ENCODE measurements around the gene MAGOH.
"Not testable (repeated sequence)": the region's sequence is repeated elsewhere in the genome, so short reads cannot be mapped to it uniquely, and the experiment has no call there.

The MAGOH gene

DNA sequence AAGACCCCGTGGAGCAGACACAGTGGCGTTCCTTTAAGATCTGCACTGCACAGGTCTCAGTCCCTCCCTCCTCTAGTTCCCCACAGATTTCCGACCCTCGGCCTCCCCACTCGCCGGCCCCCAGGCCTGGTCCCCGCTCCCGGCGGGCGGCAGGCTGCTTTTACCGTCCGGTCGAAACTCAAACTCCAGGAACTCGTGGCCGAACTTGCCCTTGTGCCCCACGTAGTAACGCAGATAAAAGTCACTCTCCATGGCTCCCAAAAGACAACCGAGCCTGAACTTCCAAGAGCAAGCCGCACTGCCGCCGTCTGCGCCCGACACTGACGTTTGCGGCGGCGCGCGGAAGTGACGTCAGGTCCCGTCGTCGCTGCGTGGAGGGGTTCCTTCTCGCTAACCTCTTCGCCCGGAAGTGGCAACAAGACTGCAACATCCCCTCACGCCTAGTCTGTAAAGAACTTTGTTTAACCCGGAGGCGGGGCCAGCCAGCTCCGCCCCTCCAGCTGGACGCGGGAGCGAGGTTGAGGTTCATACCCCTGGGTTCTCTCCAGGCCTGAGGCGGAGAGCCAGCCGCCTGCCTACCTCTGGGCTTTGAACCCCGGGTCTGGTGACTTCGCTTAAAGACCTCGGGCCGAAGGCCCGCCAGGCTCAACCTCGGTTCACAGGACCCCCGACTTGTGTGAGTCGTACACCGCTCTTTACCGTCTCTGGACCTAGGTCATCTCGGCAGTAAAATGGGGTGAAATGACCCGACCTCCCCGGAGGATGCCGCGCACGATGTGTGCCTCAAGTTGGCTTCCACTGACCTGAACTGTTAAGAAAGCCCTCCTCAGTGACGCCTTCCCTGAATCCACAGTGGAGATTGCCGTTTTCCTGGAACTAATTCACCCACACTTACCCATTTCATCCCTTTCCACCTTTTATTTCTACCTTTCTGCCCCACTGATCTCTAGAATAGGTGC, at the start of gene MAGOH:
Gene MAGOH, minus strand, starts transcription at position 322 of the 959 bp plus-strand sequence. Its CDS starts 70 bp downstream, at position 252.
- DNase-seq = peak; percentile 95

DNA sequence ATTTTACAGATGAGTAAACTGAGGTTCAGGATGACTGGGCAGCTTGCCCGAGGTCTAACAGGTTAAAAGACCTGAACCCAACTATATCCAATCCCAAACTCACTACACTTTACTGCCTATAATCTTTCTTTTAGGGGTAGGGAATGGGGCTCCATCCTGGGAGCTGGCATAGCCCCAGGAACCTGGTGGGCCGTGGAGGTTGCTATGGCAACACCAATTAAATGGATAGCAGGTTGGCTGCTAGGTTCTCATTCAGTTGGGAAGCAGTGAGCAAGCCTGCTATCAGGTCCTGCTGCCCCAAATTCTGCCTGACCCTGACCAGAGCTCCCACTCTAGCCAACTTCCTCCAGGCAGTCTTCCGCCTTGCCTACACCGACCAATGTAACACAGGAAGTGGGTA, 48.6 kb upstream of the MAGOH start:
- no peak for DNase-seq

DNA sequence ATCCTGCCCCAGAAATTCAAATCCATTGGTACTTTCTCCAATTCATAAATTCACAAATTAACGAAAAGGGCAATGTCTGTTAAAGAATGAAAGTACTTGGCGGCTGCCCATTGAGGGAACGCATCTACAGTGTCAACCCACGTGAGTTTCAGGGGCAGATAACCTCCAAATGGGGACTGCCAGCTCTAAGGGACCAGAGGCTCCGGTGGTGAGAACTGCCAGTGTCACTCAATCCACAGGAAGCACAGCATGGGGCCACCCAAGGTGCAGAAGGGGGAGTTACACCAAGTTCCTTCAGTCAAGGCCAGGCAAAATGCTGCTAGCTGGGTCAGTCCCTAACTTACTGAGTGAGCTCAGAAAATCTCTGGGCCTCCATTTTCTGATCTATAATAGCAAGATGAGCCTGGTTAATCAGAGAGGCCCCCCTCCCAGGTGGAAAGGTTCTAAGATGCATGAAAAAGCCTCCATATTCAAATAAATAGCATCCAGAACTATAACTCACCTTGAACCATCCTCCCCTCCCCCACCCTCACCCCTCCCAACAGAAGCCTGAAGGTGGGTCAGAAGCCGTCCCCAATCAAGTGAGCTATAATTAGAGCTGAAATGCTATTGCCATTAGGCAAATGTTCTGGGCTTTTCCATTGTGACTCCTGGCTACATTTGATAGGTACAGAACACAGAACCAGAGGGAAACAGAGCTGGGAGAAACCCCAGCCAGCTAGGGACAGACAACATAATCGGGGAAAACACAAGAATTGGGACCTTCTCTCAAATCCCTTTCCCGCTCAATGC, 47.8 kb upstream of the MAGOH start:
- no peak for DNase-seq

DNA sequence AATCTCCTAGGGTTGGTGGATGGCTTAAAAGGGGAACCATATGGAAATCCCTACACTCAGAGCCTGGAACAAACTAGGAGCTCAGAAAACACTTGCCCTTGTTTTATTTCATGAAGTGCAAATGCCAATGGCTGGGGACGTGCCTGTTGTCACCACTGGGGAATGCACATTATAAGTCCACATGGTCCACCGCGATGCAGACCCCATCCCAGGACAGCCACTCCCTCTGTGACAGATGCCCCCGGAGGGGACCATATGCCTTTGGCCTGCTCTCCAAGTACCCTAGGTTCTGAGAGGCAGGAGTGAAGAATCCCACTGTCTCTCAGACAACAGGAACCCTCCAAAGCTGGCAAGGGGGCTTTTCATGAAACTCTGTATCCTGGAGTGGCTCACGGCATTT, 47.2 kb upstream of the MAGOH start:
- DNase-seq = no peak

DNA sequence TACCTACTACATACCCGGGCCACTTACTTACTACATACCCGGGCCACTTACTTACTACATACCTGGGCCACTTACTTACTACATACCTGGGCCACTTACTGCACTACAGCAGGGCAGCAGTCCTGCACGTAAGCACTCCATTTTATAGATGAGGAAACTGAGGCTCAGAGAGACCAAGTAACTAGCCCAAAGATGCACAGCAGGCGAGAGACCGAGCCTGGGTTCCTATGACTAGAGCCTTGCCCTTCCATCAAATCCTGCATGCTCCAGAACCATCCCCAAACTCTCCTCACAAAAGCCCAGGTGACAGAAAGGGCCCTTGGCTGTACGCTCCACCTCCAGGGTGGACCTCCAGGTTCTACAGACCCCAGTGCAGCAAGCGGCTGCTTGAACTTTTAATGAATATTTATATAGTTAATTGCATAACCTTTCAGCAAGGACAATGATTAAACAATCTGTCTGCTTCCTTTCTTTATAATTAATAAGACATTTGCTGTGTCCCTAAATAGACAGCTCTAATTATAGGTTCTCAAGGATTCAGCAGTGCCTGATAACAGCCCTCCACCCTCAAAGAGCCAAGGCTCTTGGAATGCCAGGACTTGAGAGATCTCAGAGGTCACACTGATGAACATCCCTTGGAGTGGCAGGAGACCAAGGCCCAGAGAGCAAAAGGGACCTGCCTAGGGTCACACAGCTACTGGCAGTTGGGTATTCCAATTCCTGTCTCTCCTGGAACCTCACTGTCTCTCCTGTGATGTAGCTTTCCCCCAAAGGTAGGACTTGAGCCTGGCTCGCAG, 46.1 kb upstream of the MAGOH start:
- DNase-seq = no peak

DNA sequence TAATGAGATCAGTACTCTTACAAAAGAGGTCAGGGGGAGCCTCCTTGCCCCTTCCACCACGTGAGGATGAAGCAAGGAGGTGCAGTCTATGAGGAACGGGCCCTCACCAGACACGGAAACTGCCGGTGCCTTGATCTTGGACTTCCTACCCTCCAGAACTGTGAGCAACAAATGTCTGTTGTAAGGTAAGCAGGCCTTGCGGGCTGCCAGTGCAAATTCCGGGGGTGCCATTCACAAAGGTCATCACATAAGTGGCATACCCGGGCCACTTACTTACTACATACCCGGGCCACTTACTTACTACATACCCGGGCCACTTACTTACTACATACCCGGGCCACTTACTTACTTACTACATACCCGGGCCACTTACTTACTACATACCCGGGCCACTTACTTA, 44.8 kb upstream of the MAGOH start:
- not testable (repeated sequence) for DNase-seq

DNA sequence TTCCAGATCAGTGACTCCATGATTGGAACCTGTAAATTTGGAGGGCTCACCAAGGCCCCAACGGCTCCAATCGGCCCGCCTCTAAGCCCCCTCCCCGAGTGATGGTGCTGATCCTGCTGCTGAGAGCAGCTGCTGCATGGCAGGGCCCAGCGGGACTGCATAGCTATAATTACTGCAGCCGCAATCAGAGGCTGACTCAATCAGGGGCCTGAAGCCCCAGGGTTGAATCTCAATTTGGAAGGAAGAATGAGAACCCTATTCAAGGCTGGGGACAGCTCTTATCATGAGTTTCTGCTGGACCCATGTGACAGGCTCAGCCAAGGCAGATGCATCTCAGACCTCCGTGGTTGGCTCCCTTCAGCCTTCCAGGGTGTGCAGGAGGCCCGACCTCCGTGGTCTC, 42.8 kb upstream of the MAGOH start:
- DNase-seq = no peak

DNA sequence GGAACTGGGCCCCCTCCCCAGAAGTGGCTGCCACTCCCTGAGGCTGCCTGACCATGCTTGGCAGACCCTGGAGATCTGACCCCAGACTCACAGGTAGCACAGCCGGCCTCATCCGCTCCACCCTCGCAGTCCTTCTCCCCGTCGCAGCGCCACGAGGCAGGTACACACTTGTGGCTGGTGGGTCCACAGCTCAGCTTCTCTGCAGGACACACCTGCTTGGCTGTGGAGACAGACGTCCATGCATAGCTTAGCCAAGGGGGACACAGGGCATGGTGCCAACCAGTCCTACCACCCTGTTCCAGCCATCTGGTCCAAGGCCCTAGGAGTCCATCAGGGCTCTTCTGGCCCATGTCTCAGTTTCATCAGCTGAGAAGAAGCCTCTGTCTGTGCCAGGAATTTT, 42.2 kb upstream of the MAGOH start:
- no peak for DNase-seq

DNA sequence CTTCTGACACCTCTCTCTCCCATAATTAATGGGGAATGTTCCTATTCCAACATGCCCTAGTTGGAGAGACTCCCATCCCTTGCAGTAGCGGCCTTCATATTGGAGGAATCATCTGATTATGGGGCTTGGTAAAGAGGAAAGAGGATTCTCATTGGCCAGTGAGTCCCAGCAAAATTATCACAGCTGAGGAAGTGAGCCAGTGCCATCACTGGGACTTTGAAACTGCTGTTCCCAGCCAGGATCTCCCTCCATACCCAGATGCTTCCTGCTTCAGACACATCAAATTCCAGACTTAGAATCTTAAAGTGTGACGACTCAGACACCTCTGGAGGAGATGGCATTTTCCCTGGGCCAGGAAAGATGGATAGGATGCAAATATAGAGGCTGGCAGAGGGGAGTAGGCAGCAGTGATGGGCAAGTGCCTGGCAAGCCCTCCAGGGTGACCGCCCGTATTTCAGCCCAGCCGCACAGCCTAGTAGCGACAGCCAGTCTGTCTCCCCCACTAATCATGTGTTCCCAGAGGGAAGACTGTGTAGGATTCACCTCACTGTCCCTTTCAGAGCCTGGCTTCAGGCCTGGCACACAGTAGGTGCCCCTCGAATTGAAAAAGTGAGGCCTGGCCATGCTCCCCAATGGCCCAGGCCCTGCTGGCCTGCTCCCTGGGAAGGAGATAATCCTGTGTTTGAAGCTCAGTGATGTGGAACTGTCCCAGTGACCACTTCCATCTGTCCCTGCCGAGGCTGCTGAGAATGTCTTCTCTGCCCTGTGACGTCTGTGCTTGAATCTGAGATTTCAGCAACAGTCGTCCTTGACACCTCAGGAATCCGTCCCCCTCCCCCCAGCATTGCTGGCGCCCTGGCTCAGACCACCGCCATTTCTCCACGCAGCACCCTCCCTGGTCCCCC, 41.2 kb upstream of the MAGOH start:
- DNase-seq = no peak

DNA sequence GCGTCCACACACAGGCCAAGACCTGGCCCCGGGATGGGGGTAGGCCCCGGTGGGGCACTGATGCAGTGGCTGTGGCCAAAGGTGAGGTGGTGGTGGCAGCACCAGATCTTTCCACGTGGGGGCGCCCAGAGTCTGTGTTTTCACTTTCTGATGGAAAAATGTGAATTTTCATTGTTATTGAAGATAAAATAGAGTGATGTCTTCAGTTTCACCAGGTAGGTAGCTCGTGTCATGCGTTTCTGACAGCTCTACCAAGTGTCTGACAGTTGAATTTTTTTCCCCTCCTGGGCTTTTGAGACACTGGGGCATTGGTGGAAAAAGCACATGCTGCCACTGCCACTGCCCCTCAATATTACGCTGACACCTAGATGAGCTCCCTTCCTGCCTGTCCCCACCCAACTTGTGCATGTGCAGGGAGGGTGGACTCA, 40.0 kb upstream of the MAGOH start:
- peak; percentile 81 for DNase-seq

DNA sequence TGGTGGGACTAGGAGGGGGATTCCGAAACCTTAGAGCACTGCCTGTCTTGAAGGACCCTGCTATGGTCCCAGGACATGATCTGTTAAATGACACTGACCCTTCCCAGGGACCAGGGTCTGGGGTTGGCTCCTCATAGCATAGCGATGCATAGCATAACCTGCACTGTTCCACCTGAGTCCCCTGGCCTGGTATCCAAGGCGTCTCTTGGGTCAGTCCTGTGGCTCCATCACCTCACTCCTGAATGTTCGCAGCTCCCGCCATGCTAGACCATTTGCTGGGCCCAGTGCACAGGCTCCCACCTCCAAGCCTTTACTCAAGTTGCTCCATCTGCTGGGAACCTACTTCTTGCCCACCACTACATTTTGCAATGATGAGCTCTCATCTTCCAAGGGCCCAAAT, 39.0 kb upstream of the MAGOH start:
- no peak for DNase-seq

DNA sequence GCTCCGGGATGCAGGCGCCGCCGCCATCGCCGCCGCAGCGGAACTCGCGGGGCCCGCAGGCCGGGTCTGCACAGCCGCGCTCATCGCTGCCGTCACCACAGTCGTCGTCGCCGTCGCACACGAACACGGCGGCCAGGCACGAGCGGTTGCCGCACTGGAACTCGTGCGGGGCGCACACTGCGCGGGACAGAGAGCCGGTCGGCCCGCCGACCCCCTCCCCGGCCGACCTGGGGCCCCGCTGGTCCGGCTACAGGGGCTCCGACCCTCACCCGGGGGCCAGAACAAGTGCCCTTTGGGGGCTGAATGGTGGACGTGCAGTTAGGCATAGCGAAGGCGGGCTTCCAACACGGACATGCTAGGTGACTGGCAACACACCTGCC, 38.6 kb upstream of the MAGOH start:
- DNase-seq = no peak

DNA sequence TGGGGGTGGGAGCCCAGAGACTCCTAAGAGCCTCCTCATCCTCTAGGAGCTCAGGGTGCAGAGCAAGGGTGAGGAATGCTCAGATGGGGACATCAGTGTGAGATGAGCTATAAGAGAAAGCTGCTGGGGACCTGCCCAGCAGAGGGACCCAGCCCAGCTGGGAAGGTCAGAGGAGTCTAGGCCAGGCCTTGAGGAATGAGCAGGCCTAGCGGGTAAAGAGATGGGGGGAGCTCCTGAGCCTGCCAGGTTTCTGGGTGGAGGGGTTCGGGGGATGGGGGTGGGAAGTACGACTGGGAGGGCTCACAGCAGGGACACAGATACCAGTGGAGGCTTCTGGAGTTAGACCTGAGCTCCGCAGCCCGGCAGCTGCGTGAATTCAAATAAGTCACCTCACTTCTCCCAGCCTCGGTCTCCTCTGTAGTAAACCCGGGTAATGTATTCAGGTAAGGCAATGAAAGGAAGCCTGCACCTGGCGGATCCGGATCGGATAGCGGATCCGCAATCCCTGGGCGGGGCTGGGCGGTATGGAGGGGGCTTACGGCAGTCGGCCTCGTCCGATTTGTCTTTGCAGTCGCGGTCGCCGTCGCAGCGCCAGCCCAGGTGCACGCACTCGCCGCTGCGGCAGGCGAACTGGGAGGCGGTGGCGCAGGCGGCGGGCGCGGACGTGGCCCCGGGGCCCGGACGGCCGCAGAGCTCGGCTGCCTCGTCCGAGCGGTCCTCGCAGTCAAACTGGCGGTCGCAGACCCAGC, 38.0 kb upstream of the MAGOH start:
- DNase-seq = no peak

DNA sequence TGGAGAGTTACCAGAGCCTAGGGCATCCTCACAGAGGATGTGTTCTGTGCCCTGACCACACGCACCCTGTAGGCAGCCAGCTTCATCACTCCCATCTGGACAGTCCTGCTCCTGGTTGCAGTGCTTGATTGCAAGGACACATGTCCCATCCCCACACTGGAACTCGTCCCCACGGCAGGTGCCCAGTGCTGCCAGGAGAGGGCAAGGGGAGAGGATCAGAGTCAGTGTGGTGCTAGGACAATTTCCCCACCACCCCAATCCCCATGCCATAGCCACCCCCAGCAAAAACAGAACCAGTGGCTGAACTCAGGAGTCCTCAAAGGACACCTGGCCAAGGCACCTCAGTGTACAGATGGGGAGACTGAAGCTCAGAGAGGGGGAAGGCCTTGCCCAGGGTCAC, 37.2 kb upstream of the MAGOH start:
- no peak for DNase-seq

DNA sequence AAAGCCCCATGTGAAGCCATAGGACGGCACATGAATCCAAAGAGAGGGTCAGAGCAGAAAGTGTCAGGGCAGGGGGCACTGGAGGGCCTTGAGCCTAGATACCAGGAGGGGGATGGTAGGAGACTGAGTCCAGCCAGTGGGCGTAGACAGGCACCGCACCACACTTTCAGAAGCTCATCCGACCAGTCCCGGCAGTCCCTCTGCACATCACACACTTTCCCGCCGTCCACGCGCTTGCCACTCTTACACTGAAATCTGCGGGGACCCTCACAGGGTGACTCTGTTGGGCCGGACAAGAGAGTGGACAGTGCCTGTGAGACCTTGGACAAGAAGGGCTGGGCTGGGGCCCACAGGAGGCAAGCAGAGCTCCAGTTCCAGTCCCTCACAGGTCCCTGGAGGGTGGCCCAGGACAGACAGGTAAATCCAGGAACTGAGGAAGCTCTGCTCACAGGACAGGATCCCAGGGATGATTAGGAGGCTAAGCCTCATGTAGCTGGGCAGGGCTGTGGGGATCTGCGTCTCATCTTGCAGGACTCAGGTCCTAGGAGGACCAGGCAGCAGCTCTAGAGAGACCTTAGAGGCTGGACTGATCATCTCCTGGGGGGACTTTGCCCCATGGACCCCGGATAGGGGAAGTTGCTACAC, 36.3 kb upstream of the MAGOH start:
- no peak for DNase-seq

DNA sequence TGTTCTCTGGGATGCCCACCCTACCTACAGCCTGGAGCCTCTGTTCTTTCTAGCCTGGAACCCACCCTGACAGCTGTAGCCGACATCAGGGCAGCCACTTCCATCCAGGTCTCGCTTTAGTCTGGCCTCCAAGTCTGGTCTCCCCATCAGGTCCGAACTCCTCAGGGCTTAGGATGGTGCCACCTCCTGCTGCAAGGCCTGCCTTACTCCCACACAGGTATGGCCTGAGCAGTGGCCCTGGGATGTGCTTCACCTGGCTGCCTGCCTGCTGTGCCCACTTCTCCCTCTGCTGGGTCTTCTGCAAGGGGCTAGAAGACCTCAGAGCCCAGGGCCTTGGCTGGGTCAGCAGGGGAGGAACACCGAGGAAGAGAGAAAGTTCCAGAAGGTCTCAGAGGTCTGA, 35.7 kb upstream of the MAGOH start:
- DNase-seq = no peak

DNA sequence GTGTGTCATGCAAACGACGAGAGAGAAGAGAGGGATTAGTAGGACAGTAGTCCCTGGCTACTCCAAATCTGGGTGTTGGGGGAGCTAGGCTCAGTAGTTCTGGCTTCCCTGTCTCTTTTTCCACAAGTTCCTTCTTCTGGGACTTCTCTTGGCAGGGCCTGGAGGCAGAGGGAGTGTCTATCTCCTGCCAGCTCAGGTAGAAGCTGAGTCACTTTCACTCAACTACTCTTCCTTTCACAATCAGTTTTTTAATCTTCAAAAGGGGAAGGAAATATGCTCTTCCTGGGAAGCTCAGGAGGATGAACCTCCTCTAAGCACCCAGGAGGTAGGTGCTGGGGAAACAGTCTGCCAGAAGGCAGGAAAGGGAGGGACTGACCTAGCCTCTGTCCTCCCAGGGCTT, 35.2 kb upstream of the MAGOH start:
- no peak for DNase-seq

DNA sequence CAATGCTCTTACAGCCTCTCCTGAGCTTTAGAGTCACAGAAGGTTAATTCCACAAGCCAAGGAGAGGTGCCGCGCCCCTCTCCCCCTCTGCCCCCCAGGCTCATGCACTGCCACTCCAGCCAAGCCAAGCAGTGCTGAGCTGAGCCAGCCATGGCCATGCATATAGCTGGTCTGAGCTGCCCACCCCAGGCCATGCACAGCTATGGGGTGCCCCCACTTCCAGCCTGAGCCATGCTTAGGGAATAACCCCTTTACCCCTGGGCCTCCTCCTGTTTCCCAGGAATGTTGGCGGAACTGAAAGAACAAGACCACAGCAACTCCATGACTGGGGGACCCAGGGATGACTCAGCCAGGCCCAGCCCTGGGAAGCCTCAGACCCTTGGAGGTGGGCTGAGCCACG, 34.0 kb upstream of the MAGOH start:
- no peak for DNase-seq

DNA sequence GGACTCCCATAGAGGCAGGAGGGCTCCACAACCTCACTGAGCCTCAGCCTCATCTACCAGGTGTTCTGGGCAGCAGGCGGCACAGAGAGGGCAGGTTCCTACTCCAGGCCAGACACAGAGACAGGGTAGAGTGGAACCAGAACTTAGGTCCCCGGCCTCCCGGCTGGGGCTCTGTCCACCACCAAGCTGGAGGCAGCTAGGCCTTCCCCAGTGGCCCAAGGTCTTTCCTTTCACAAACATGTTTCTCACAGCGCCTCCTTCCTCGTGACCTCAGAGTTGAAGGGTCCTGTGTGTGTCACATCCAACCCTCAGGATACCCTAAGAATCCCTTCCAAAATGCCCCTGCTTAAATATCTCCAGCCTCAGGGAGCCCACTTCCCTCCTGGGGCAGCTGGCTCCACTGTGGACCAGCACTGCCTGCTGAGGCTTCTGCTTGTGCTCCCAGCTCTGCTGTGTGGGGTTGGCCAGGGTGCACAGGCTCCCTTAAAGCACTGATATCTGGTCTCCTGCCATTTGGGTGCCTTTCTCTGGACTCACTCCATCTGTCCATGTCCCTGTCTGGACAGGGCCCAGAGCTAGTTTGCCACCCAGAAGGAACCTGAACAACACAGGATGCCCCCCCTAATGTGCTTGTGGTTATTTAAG, 33.2 kb upstream of the MAGOH start:
- no peak for DNase-seq

DNA sequence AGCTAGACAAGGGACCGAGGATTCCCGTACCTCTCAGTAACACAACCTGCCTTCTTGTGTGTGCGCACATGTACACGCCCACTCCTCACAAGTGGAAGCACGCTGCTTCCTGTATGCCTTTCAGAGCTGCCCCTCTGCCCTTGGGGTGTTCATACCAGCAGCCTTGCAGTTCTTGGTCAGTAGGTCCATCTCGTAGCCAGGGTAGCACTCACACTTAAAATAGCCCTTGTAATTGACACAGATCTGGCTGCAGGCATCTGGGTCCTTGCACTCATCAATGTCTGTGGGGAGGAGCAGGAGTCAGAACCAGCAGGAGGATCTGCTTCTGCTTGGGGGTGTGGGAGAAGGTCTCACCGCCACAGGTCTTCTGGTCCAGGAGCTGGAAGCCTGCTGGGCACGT, 32.6 kb upstream of the MAGOH start:
- no peak for DNase-seq
